HS-5 (cell line): ENCODE data around the gene NBPF1.
"Not testable (repeated sequence)": the region's sequence is repeated elsewhere in the genome, so short reads cannot be mapped to it uniquely, and the experiment has no call there.

Experiments used
- DNase-seq: peaks from one replicate; pipeline ENCODE4 v3.0.0-alpha.2; 2012; ENCODE audit warnings: low read depth

The NBPF1 gene

GRCh38 chr1:16545682-16546095 is 67.7 kb downstream of the NBPF1 start:
- DNase-seq: peak; percentile 29

GRCh38 chr1:16540421-16540893 is 72.9 kb downstream of the NBPF1 start:
- DNase-seq: not testable (repeated sequence)

DNA sequence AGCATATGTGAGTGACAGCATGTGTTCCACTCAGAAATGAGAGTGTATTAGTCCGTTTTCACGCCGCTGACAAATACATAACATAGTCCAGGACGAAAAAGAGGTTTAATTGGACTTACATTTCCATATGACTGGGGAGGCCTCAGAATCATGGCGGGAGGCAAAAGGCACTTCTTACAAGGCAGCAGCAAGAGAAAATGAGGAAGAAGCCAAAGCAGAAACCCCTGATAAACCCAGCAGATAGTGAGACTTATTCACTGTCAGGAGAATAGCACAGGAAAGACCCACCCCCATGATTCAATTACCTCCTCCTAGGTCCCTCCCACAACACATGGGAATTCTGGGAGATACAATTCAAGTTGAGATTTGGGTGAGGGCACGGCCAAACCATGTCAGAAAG is 75.8 kb downstream of the NBPF1 start:
- not testable (repeated sequence) for DNase-seq

- not testable (repeated sequence) for DNase-seq
Measured at GRCh38 chr1:16536796-16537195, 76.6 kb downstream of the NBPF1 start.

- DNase-seq: not testable (repeated sequence)
Measured at GRCh38 chr1:16535898-16536297, 77.5 kb downstream of the NBPF1 start.

GRCh38 chr1:16535487-16535886 is 77.9 kb downstream of the NBPF1 start:
- DNase-seq: not testable (repeated sequence)

DNA sequence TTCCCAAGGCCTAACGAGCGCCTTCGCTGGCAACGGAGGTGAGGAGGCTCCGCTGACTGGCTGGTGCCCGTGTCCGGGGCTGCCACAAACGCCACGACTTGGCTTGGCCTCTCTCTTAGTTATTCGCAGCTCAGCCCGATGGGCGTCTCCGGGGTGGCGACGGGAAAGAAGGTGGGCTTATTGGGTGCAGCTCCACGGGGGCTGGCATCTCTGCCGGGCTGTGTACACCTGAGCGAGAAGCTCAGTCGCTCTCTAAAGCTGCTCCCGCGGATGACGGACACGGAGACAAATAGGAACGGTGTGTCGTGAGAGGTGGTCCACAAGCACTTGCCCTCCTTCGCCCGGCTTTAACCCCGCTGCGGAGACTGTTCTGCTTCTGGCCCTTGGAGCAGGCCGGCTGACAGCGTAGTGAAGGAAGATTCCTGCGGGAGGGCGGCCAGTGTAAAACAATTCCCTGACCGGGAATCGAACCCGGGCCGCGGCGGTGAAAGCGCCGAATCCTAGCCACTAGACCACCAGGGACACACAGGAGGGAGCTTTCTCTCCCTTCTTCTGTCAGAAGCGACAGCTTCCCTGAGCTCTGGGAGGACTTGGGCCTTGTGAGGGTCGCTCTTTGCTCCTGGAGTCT is 78.4 kb downstream of the NBPF1 start:
- DNase-seq: peak; percentile 16

DNA sequence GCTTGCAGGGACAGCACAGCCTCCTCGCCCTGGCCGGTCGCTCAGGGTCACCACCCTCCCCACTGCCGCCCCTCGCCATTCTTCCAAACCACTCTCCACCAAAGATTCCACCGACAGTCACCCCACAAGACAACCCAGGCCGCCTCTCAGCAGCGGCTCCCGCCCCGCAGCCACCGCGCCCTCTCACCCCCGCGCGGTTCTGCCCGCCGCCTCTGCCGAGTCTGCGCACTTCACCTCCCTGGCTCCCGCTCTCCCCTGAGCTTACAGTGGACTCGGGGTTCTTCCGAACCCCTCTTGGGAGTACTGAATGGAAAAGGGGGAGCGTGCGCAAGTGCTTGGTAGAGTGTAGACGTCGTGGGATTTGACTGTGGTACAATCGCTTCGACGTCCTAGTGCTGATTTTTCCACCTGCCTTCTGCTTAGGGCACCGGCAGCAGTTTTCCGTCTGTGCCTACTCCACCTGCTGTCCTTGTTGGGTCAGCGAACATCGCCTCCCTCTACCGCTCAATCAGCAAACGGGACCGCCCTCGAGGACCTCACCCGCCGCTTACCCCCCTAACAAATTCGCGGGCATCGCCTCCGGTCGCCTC is 79.0 kb downstream of the NBPF1 start:
- DNase-seq: not testable (repeated sequence)

GRCh38 chr1:16532235-16532991 is 81.0 kb downstream of the NBPF1 start:
- DNase-seq: not testable (repeated sequence)

DNA sequence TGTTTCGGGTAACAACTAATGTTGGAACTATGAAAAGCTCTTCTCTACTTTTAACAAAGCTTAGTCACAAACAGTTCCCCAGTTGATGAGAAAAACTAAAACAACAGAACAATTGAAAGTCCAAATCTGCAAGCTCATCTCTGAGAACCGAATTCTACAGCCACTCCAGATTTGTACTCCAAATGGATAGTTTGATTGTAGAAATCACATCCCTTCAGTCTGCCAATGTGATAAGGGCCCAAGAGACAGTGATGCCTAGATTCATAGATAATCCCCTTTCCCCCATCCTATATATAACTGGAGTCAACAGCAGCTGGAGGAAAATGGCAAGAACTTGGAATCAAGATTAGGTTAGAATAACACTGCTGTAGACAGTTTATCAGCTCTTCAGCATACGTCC is 85.0 kb downstream of the NBPF1 start:
- DNase-seq: not testable (repeated sequence)

DNA sequence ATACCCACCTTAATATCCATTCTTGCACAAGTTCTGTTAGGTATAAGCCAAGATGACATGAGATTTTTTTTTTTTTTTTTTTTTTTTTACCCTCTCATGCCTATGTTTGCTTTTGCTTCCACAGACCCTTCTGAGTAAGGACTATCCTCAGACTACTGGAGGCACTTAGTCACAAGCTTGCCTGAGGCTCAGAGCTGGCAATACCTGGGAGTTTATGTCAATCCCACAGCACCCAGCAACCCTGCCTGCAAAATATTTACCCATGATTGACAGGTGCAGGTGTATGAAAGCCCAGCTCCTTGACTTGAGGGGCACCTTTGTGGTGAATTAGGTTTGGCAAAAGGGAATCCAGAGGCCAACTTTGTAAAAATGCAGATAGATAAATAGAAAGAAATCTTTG is 87.6 kb downstream of the NBPF1 start:
- DNase-seq: not testable (repeated sequence)

GRCh38 chr1:16521679-16522078 is 91.7 kb downstream of the NBPF1 start:
- DNase-seq: not testable (repeated sequence)

DNA sequence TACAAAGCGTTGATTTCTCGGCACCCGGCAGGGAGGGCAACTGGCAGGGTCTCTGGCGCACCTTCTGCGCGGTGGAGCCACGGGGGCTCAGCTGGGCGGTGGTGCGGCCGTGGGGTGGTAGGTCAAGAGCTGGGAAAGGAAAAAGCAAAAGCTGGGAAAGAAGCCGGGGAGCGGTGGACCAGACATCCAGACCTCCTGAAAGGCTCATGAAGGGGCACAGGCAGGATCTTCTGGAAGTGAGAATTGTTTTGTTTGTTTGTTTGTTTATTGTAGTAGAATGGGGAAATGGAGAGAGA is 92.1 kb downstream of the NBPF1 start:
- no peak for DNase-seq

- not testable (repeated sequence) for DNase-seq
Measured at GRCh38 chr1:16520435-16521287, 92.7 kb downstream of the NBPF1 start.

DNA sequence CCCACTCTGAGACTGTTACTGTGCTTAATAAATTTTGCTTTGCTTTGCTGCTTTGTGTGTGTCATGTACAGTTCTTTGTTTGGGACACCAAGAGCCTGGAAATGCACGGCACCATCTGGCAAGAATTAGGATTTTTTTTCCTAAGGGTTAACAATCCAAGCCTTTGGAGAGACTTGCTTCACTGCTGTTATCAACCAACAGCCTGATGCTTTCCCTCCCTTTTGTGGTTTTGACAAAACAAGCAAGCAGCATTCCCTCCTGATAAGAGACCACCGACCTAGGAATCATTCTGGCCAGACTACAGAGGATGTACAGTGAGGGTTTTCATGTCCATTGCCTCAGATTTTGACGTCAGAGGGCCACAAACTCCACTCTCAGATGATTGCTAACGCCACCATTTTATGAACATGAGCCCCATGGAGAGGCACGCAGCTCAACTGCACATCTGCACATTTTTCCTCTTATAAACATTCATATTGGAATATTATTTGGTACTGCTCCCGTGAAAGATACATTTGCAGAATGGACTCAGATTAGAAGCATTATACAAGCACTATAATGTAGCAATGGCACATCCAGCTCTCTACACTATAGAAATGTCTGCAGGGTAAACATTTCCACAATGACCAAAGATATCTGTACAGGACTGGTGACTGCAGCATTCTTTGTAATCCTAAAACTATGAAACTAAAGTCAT is 94.0 kb downstream of the NBPF1 start:
- DNase-seq: not testable (repeated sequence)

- not testable (repeated sequence) for DNase-seq
Measured at GRCh38 chr1:16518913-16519254, 94.5 kb downstream of the NBPF1 start.

DNA sequence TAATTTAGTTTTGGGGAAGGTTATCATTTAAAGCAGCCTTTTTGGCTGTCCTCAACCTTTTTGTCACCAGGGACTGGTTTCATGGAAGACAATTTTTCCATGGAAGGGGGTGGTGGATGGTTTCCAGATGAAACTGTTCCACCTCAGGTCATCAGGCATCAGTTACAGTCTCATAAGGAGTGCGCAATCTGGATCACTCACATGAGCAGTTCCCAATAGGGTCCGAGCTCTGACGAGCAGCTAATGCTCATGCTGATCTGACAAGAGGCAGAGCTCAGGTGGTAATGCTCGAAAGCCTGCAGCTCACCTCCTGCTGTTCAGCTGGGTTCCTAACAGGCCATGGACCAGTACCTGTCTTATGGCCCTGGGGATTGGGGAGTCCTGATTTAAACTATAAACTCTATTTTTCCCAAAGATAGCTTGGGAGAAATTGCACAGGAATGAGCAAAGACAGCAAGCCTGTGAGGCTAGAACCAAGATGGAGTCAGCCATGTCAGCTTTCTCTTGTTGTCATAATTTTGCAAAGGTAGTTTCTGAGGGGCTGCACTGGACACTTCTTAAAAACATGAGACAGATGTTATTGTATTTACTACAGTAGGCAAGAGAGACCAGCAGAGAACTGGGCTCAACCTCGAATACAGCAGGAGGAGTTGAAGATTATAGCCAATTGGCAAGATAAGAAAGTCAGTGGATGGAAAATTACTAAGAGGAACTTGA is 96.5 kb downstream of the NBPF1 start:
- DNase-seq: not testable (repeated sequence)

DNA sequence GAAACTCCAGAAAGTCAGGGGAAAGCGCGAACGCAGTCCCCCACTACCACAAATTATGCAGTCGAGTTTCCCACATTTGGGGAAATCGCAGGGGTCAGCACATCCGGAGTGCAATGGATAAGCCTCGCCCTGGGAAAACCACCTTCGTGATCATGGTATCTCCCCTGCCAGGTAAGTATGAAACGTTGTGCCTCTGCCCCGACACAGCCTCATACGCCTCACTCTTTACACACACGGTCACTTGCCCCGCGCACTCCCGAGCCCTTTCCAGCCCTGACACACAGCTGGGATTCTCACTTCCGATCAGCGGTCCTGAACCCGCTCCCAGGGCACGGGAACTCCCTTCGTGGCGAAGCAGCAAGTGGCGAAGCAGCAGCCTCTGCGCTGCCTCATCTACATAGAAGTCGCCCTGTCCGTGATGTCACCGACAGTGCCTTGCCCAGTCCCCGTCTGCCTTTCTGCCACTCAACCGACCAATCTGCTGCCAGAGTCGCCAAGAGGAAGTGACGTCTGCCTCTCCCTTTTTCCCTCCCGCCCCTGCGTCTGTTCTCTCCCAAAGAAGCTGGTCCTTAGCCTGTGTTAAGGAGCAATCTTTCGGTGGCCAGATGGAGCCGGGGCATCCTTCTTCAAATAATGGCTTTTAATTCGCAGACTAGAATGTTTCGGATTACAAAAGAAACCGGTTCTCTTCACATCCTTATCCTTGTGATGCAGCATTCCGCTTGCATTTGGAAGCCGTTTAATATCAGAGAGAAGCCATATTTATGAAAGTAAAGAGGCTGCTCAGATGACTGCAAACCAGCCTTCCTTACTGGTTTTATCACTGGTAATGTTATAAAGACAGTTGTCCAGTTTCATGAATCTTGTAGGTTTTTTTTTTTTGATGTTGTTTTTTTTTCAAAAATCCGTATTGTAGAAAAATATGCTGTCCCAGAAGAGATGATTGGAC is 99.0 kb downstream of the NBPF1 start, which contains the start of gene RNU1-1:
Gene RNU1-1, minus strand, starts transcription at position 179 of the 949 bp plus-strand sequence.
- DNase-seq: peak; percentile 57

- DNase-seq: peak; percentile 98
Measured at GRCh38 chr1:16513412-16514106, 99.8 kb downstream of the NBPF1 start.
